Effector CD8-positive, alpha-beta T cell (primary cell): Measurements from ENCODE around the gene UBE2U.
"Not testable (repeated sequence)": the region's sequence is repeated elsewhere in the genome, so short reads cannot be mapped to it uniquely, and the experiment has no call there.

Experiments used
- DNase-seq: peaks from one replicate; lab custom pipeline; 2025; lab: John Stamatoyannopoulos, UW

UBE2U gene

GRCh38 chr1:64240206-64240605 lies 36.8 kb downstream of the UBE2U start:
- DNase-seq: no peak

GRCh38 chr1:64241069-64241468 lies 37.6 kb downstream of the UBE2U start:
- DNase-seq: no peak

GRCh38 chr1:64242895-64243756 lies 39.7 kb downstream of the UBE2U start:
- DNase-seq: no peak

- DNase-seq: no peak
Observed at GRCh38 chr1:64243757-64244080, 40.3 kb downstream of the UBE2U start.

GRCh38 chr1:64245495-64245894 lies 42.1 kb downstream of the UBE2U start:
- DNase-seq: no peak

- DNase-seq: no peak
Observed at GRCh38 chr1:64246294-64246917, 43.0 kb downstream of the UBE2U start.

GRCh38 chr1:64248065-64248464 lies 44.6 kb downstream of the UBE2U start:
- no peak for DNase-seq

GRCh38 chr1:64250472-64250871 lies 47.0 kb downstream of the UBE2U start:
- not testable (repeated sequence) for DNase-seq

- DNase-seq: no peak
Observed at GRCh38 chr1:64251971-64252370, 48.5 kb downstream of the UBE2U start.

- DNase-seq: not testable (repeated sequence)
Observed at GRCh38 chr1:64257233-64257632, 53.8 kb downstream of the UBE2U start.

GRCh38 chr1:64258444-64258843 lies 55.0 kb downstream of the UBE2U start:
- not testable (repeated sequence) for DNase-seq

GRCh38 chr1:64263335-64263734 lies 59.9 kb downstream of the UBE2U start:
- DNase-seq: no peak

- DNase-seq: no peak
Observed at GRCh38 chr1:64263856-64264255, 60.4 kb downstream of the UBE2U start.

GRCh38 chr1:64265141-64265540 lies 61.7 kb downstream of the UBE2U start:
- DNase-seq: no peak

GRCh38 chr1:64266991-64267390 lies 63.6 kb downstream of the UBE2U start:
- no peak for DNase-seq

- peak; percentile 43 for DNase-seq
Observed at GRCh38 chr1:64268653-64269557, 65.5 kb downstream of the UBE2U start.

GRCh38 chr1:64269558-64269884 lies 66.1 kb downstream of the UBE2U start:
- no peak for DNase-seq

GRCh38 chr1:64280001-64280400 lies 76.6 kb downstream of the UBE2U start:
- no peak for DNase-seq

GRCh38 chr1:64282351-64282750 lies 78.9 kb downstream of the UBE2U start:
- no peak for DNase-seq

- no peak for DNase-seq
Observed at GRCh38 chr1:64287071-64287470, 83.6 kb downstream of the UBE2U start.

GRCh38 chr1:64290420-64290819 lies 87.0 kb downstream of the UBE2U start:
- no peak for DNase-seq

GRCh38 chr1:64291931-64292330 lies 88.5 kb downstream of the UBE2U start:
- no peak for DNase-seq

GRCh38 chr1:64292399-64292798 lies 89.0 kb downstream of the UBE2U start:
- no peak for DNase-seq
